ENCODE measurements around the gene RAMP1.
"Not testable (repeated sequence)": the region's sequence is repeated elsewhere in the genome, so short reads cannot be mapped to it uniquely, and the experiment has no call there.

Gene RAMP1

DNA sequence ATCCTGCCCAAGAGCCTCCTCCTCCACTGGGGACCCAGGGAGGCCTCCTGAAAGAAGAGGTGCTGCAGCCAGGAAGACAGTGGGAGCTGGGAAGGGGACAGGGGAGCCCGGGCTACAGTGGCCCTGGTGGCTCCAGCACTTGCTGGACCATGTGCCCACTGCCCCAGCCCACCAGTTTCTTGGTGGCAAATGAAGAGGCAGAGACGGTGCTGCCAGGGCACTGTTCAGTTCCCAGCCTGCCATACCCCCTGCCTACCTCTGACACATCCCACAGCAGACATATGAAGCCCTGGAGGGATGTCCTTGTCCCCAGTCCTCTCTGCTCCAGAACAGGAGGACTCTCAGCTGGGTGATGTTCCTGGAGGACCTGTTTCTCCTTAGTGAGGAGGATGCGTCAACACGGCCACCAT is 3.7 kb downstream of the RAMP1 start:
- no peak overlapping the region for H3K27ac ChIP-seq (ENCODE audit: low read length)
- H3K27me3 ChIP-seq (ENCODE audit: control insufficient read depth, insufficient read depth, low read length) = peaks cover 12% of the 10 kb centered on the region
- H3K4me3 ChIP-seq (ENCODE audit: low read length) = no peak overlapping the region
- H3K9me3 ChIP-seq (ENCODE audit: control insufficient read depth, insufficient read depth, low read length) = no peaks in the 10 kb centered on the region
- peaks cover 7% of the 10 kb centered on the region; the same call in 1 of the 2 replicates for H3K4me1 ChIP-seq (ENCODE audit: control insufficient read depth, insufficient read depth, low read length)
- no CpG with 5 or more reads among the region's 4 CpGs for WGBS (ENCODE audit: insufficient coverage, insufficient read length)
- H3K36me3 ChIP-seq (ENCODE audit: control insufficient read depth, insufficient read depth, low read length) = no peaks in the 10 kb centered on the region
- DNase-seq (ENCODE audit: low read depth, low spot score) = no peak

DNA sequence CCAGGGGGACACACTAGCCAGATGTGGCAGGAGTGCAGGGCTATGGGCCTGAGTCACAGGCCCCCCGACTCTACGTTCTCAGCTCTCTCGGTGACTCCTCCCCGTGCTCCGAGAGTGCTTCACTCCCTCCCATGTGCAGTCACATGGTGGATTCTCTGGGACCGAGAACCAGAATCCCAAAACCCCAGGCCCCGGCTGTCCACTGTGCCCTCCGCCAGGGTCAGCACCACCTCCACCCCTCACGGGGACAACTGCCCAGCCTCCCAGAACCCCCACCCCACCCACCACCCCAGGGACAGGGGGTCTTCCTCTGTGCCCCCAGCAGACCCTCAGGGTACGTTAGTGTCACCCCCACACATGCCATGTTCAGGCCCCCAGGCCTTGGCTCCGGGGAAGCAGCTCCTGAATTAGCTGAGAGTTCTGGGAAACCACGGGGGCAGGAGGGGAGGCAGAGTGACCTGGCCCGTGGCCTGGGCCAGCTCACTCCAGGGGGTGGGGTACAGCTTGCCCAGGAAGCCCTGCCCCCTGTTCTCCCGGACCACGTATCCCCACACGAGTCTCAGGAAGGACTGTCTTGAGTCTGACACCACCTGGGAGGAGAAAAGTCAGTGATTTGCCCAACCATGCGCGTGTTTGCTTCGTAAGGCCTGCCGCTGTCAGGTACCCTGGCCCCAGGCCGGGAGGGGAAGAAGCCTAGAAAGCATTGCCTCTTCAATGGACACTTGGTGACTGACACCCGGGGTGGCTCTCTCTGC is 4.4 kb downstream of the RAMP1 start:
- peaks cover 5% of the 10 kb centered on the region; the same call in 1 of the 2 replicates for H3K4me1 ChIP-seq (ENCODE audit: control insufficient read depth, insufficient read depth, low read length)
- H3K36me3 ChIP-seq (ENCODE audit: control insufficient read depth, insufficient read depth, low read length) = no peaks in the 10 kb centered on the region
- WGBS (ENCODE audit: insufficient coverage, insufficient read length) = no CpG with 5 or more reads among the region's 22 CpGs
- no peak overlapping the region for H3K27ac ChIP-seq (ENCODE audit: low read length)
- no peak for DNase-seq (ENCODE audit: low read depth, low spot score)
- H3K27me3 ChIP-seq (ENCODE audit: control insufficient read depth, insufficient read depth, low read length) = peaks cover 12% of the 10 kb centered on the region
- no peak overlapping the region for H3K4me3 ChIP-seq (ENCODE audit: low read length)
- no peaks in the 10 kb centered on the region for H3K9me3 ChIP-seq (ENCODE audit: control insufficient read depth, insufficient read depth, low read length)

GRCh38 chr2:237864444-237864931 is 5.1 kb downstream of the RAMP1 start:
- Histone ChIP-seq H3K36me3 (ENCODE audit: control insufficient read depth, insufficient read depth, low read length) (no peaks in the 10 kb centered on the region), H3K27ac (ENCODE audit: low read length) (no peak overlapping the region), H3K9me3 (ENCODE audit: control insufficient read depth, insufficient read depth, low read length) (no peaks in the 10 kb centered on the region), H3K27me3 (ENCODE audit: control insufficient read depth, insufficient read depth, low read length) (peaks cover 9% of the 10 kb centered on the region; the same call in 1 of the 2 replicates), H3K4me3 (ENCODE audit: low read length) (no peak overlapping the region), H3K4me1 (ENCODE audit: control insufficient read depth, insufficient read depth, low read length) (0 out of 2 replicates have a peak, but pooled peaks cover 3% of the 10 kb centered on the region)
- WGBS (ENCODE audit: insufficient coverage, insufficient read length) = no CpG with 5 or more reads among the region's 10 CpGs
- no peak for DNase-seq (ENCODE audit: low read depth, low spot score)

DNA sequence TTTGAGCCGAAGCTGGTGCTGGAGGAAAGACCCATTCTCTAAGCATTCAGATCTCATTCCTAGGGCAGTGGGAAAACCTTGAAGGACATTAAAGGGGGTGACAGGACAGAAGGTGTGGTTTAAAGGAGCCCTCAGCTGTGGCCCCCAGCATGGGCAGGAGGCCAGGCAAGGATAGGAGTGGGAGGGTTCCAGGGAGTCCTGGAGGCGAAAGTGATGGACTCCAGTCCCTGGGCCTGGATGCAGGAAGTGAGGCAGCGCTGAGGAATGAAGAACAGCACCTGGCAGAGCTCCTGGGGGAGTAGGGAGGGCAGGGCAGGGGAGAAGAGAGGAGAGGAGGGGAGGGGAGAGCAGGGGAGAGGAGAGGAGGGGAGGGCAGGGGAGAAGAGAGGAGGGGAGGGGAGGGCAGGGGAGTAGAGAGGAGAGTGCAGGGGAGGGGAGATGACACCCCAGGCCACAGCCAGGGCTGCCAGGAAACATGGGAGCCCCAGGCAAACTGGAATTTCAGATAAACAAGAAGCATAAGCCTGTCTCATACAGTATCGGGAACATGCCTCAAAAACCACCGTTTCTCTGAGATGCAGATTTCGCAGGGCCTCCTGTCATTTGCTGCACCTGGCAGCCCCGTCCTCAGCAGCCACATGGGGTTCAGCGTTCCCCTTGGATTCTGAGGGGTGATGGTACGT is 5.7 kb downstream of the RAMP1 start:
- Histone ChIP-seq H3K27ac (ENCODE audit: low read length) (no peak overlapping the region), H3K27me3 (ENCODE audit: control insufficient read depth, insufficient read depth, low read length) (peaks cover 5% of the 10 kb centered on the region; the same call in 1 of the 2 replicates), H3K4me1 (ENCODE audit: control insufficient read depth, insufficient read depth, low read length) (0 out of 2 replicates have a peak, but pooled peaks cover 3% of the 10 kb centered on the region), H3K36me3 (ENCODE audit: control insufficient read depth, insufficient read depth, low read length) (no peaks in the 10 kb centered on the region), H3K9me3 (ENCODE audit: control insufficient read depth, insufficient read depth, low read length) (no peaks in the 10 kb centered on the region), H3K4me3 (ENCODE audit: low read length) (no peak overlapping the region)
- no CpG with 5 or more reads among the region's 9 CpGs for WGBS (ENCODE audit: insufficient coverage, insufficient read length)
- DNase-seq (ENCODE audit: low read depth, low spot score) = no peak

DNA sequence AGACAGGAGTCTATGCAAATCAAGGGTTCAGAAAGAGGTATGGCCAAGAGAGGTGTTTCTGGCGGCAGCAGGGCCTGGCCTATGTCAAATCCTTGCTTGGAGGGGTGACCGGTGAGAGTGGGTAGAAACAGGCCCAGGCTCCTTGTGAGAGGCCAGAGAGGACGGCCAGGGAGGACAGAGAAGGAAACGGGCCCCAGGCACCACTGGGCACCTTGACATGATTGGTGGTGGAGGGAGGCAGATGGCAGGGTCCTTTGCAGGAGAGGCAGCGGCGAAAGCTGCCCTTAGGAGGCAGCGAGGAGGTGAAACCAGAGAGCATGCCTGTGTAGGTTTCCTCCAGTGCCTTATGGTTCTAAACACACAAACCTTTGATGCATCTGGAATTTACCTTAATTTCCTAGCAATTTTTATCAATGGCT is 6.2 kb downstream of the RAMP1 start:
- no peaks in the 10 kb centered on the region for H3K36me3 ChIP-seq (ENCODE audit: control insufficient read depth, insufficient read depth, low read length)
- H3K27me3 ChIP-seq (ENCODE audit: control insufficient read depth, insufficient read depth, low read length) = no peaks in the 10 kb centered on the region; the same call in 1 of the 2 replicates
- no peak for DNase-seq (ENCODE audit: low read depth, low spot score)
- H3K27ac ChIP-seq (ENCODE audit: low read length) = no peak overlapping the region
- no CpG with 5 or more reads among the region's 7 CpGs for WGBS (ENCODE audit: insufficient coverage, insufficient read length)
- H3K4me3 ChIP-seq (ENCODE audit: low read length) = no peak overlapping the region
- 0 out of 2 replicates have a peak, but pooled peaks cover 3% of the 10 kb centered on the region for H3K4me1 ChIP-seq (ENCODE audit: control insufficient read depth, insufficient read depth, low read length)
- no peaks in the 10 kb centered on the region for H3K9me3 ChIP-seq (ENCODE audit: control insufficient read depth, insufficient read depth, low read length)

DNA sequence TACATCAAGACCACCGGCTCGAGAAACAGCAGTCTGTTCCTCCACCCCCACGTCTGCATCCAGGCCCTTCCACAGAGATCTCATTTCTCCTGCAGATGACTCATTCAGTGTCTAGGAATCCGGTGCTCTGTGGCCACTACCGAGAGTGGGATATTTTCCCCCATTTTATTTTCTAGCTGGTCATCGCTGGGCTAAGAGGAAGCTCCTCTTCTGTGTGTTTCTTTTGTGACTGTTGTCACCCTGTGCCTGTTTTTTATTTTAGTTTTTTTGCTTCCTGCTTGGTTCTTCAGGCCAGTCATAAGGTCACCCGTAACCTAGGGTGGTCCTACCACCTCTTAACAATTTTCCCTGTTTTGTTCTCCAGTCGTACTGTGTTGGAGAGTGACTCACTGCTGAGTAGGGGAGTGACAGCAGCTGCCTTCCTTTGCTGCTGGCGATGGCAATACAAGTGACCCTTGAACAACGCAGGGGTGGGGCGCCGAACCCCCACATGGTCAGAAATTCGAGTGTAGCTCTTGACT is 6.7 kb downstream of the RAMP1 start:
- Histone ChIP-seq H3K4me3 (ENCODE audit: low read length) (no peak overlapping the region), H3K27me3 (ENCODE audit: control insufficient read depth, insufficient read depth, low read length) (no peaks in the 10 kb centered on the region), H3K27ac (ENCODE audit: low read length) (no peak overlapping the region), H3K36me3 (ENCODE audit: control insufficient read depth, insufficient read depth, low read length) (no peaks in the 10 kb centered on the region; the same call in 1 of the 2 replicates), H3K4me1 (ENCODE audit: control insufficient read depth, insufficient read depth, low read length) (0 out of 2 replicates have a peak, but pooled peaks cover 3% of the 10 kb centered on the region), H3K9me3 (ENCODE audit: control insufficient read depth, insufficient read depth, low read length) (no peaks in the 10 kb centered on the region)
- no peak for DNase-seq (ENCODE audit: low read depth, low spot score)
- no CpG with 5 or more reads among the region's 13 CpGs for WGBS (ENCODE audit: insufficient coverage, insufficient read length)

- no peaks in the 10 kb centered on the region for H3K27me3 ChIP-seq (ENCODE audit: control insufficient read depth, insufficient read depth, low read length)
- no CpG with 5 or more reads among the region's 10 CpGs for WGBS (ENCODE audit: insufficient coverage, insufficient read length)
- no peaks in the 10 kb centered on the region for H3K9me3 ChIP-seq (ENCODE audit: control insufficient read depth, insufficient read depth, low read length)
- no peak overlapping the region for H3K4me3 ChIP-seq (ENCODE audit: low read length)
- 0 out of 2 replicates have a peak, but pooled peaks cover 3% of the 10 kb centered on the region for H3K4me1 ChIP-seq (ENCODE audit: control insufficient read depth, insufficient read depth, low read length)
- DNase-seq (ENCODE audit: low read depth, low spot score) = no peak
- H3K36me3 ChIP-seq (ENCODE audit: control insufficient read depth, insufficient read depth, low read length) = no peaks in the 10 kb centered on the region; the same call in 1 of the 2 replicates
- H3K27ac ChIP-seq (ENCODE audit: low read length) = no peak overlapping the region
Measured at GRCh38 chr2:237867465-237867864, 8.0 kb downstream of the RAMP1 start.

DNA sequence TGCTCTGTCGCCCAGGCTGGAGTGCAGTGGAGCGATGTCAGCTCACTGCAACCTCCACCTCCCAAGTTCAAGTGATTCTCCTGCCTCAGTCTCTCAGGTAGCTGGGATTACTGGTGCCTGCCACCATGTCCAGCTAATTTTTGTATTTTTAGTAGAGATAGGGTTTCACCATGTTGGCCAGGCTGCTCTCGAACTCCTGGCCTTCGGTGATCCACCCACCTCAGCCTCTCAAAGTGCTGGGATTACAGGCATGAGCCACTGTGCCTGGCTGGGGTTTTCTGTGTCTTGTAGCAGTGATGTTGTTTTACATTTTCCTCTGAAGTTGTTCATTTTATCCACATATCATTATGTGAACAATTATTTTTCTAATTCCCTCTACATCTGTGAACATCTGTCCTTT is 8.7 kb downstream of the RAMP1 start:
- not testable (repeated sequence) for H3K4me1 ChIP-seq (ENCODE audit: control insufficient read depth, insufficient read depth, low read length); H3K9me3 ChIP-seq (ENCODE audit: control insufficient read depth, insufficient read depth, low read length); DNase-seq (ENCODE audit: low read depth, low spot score); H3K36me3 ChIP-seq (ENCODE audit: control insufficient read depth, insufficient read depth, low read length); H3K27ac ChIP-seq (ENCODE audit: low read length); H3K27me3 ChIP-seq (ENCODE audit: control insufficient read depth, insufficient read depth, low read length); H3K4me3 ChIP-seq (ENCODE audit: low read length)
- WGBS (ENCODE audit: insufficient coverage, insufficient read length) = no CpG with 5 or more reads among the region's 4 CpGs

GRCh38 chr2:237868631-237869342 is 9.4 kb downstream of the RAMP1 start:
- H3K4me3 ChIP-seq (ENCODE audit: low read length) = no peak overlapping the region
- H3K27me3 ChIP-seq (ENCODE audit: control insufficient read depth, insufficient read depth, low read length) = no peaks in the 10 kb centered on the region
- H3K9me3 ChIP-seq (ENCODE audit: control insufficient read depth, insufficient read depth, low read length) = no peaks in the 10 kb centered on the region
- no peaks in the 10 kb centered on the region; the same call in 1 of the 2 replicates for H3K36me3 ChIP-seq (ENCODE audit: control insufficient read depth, insufficient read depth, low read length)
- 0 out of 2 replicates have a peak, but pooled peaks cover 3% of the 10 kb centered on the region for H3K4me1 ChIP-seq (ENCODE audit: control insufficient read depth, insufficient read depth, low read length)
- WGBS (ENCODE audit: insufficient coverage, insufficient read length) = no CpG with 5 or more reads among the region's 22 CpGs
- no peak for DNase-seq (ENCODE audit: low read depth, low spot score)
- H3K27ac ChIP-seq (ENCODE audit: low read length) = no peak overlapping the region
